ENCODE results near the gene ATP11A.

DNA sequence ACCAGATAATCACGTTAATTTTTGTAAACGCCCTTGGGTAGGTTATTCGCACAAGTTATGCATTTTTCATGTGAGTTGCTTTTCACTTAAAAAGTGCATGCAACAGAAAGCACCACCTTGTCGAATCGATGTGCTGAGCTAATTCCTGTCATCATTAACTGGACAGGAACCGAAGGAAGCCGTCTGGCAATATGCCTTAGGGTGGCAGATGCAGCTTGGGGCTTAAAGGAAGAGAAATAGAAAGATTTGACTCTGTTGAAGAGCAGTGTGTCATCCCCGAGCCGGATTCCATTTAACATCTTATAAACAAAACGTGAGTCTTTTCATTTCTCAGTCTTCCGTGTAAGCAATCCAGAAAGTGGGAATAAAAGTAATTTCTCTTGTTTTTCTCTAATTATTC lies 70.0 kb downstream of the ATP11A start:
- TF ChIP-seq CTCF (IDR thresholded peaks at IDR 0.05; ENCODE audit: borderline replicate concordance, extremely low read depth, low read length, poor library complexity, severe bottlenecking) (no peak), EZH2 (IDR thresholded peaks at IDR 0.05; ENCODE audit: borderline replicate concordance, low read depth, low read length, severe bottlenecking) (no peak)

Data from DND-41 (cell line).